Measurements from ENCODE around the gene SLC29A3. TPM values are rescaled to one million over a fixed set of nuclear protein-coding genes. Genes with fewer than 3 reads are reported as not detected.

SLC29A3 gene
- total RNA-seq, 1 donor from 2014 or later = 2.5 TPM

DNA sequence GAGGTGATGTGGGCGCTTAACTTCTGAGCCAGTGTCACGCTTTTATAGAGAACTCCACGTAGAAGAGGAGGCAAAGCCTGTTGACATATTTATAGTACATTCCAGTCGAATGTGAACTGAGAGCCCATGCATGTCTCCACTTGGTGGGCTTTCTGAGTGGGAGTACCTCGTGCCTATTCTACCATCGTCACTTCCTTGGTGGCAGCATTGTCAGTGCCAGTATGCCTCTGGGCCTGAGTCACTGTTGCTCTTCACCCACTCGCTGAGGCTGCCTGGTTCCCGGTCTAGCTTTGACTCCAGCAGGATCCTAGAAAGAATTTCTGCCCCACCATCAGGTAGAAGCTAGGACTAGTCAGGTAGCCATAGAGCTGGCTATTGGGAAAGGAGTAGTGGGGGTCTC is 47.6 kb downstream of the SLC29A3 start:
- H3K4me3 ChIP-seq = no peak overlapping the region
- H3K36me3 ChIP-seq = no peaks in the 10 kb centered on the region
- H3K4me1 Mint-ChIP-seq = peaks cover 14% of the 10 kb centered on the region
- H3F3A ChIP-seq (ENCODE audit: low read depth) = no peaks in the 10 kb centered on the region
- H3K27me3 Mint-ChIP-seq (ENCODE audit: insufficient read depth, low read depth) = peaks cover 4% of the 10 kb centered on the region
- H3K4me2 ChIP-seq = no peak overlapping the region
- no peaks in the 10 kb centered on the region for H4K20me1 ChIP-seq (ENCODE audit: low read depth)
- H2AFZ ChIP-seq (replicated peaks) = no peak overlapping the region
- no peaks in the 10 kb centered on the region for H3K9me3 ChIP-seq (ENCODE audit: low read depth)
- H3K27me3 ChIP-seq = no peaks in the 10 kb centered on the region
- TF ChIP-seq EZH2phosphoT487 (IDR thresholded peaks at IDR 0.05) (no peak), EZH2 (IDR thresholded peaks at IDR 0.05) (no peak)
- TF ChIP-seq, protein P1, sequence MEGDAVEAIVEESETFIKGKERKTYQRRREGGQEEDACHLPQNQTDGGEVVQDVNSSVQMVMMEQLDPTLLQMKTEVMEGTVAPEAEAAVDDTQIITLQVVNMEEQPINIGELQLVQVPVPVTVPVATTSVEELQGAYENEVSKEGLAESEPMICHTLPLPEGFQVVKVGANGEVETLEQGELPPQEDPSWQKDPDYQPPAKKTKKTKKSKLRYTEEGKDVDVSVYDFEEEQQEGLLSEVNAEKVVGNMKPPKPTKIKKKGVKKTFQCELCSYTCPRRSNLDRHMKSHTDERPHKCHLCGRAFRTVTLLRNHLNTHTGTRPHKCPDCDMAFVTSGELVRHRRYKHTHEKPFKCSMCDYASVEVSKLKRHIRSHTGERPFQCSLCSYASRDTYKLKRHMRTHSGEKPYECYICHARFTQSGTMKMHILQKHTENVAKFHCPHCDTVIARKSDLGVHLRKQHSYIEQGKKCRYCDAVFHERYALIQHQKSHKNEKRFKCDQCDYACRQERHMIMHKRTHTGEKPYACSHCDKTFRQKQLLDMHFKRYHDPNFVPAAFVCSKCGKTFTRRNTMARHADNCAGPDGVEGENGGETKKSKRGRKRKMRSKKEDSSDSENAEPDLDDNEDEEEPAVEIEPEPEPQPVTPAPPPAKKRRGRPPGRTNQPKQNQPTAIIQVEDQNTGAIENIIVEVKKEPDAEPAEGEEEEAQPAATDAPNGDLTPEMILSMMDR (IDR thresholded peaks at IDR 0.05) = no peak
- H3K79me2 ChIP-seq (ENCODE audit: low read depth) = no peaks in the 10 kb centered on the region
- no peaks in the 10 kb centered on the region for H3K4me1 ChIP-seq
- no peak overlapping the region for H3K27ac Mint-ChIP-seq
- H3K9ac ChIP-seq = no peak overlapping the region
- no peak for DNase-seq (ENCODE audit: low spot score)
- H3K36me3 Mint-ChIP-seq = peaks cover 10% of the 10 kb centered on the region
- H3K4me3 Mint-ChIP-seq = no peak overlapping the region
- H3K9me3 Mint-ChIP-seq = no peaks in the 10 kb centered on the region
- H3K27ac ChIP-seq = no peak overlapping the region

DNA sequence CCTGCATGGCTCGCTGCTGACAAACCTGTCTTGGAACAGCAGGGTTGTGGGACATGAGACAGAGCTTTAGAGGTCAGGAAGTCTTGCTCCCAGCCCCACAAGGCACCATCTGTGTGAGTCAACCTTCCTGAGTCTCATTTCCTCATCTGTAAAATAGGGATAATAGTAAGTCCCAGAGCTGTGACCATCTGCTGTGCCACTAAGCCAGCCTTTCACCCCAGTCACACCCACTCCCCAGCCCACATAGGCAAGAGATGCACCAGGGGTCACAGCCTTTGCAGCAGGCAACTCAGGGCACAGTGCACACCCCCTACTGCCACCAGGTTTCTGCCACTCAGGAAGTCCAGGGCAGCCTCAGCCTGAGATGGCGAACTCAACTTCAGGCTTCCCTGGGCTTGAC is 48.2 kb downstream of the SLC29A3 start:
- Histone ChIP-seq H3K36me3 (no peaks in the 10 kb centered on the region), H3K9me3 (ENCODE audit: low read depth) (no peaks in the 10 kb centered on the region), H3K27ac (no peak overlapping the region), H3F3A (ENCODE audit: low read depth) (no peaks in the 10 kb centered on the region), H2AFZ (replicated peaks) (no peak overlapping the region), H3K4me3 (no peak overlapping the region), H3K27me3 (no peaks in the 10 kb centered on the region), H3K79me2 (ENCODE audit: low read depth) (no peaks in the 10 kb centered on the region), H3K4me2 (no peak overlapping the region), H3K9ac (no peak overlapping the region), H3K4me1 (no peaks in the 10 kb centered on the region), H4K20me1 (ENCODE audit: low read depth) (no peaks in the 10 kb centered on the region)
- peak overlapping the region; percentile 8 for H3K27ac Mint-ChIP-seq
- H3K27me3 Mint-ChIP-seq (ENCODE audit: insufficient read depth, low read depth) = peaks cover 4% of the 10 kb centered on the region
- peaks cover 18% of the 10 kb centered on the region for H3K4me1 Mint-ChIP-seq
- no peaks in the 10 kb centered on the region for H3K9me3 Mint-ChIP-seq
- peaks cover 6% of the 10 kb centered on the region for H3K36me3 Mint-ChIP-seq
- DNase-seq (ENCODE audit: low spot score) = no peak
- TF ChIP-seq, protein P1 (IDR thresholded peaks at IDR 0.05) = no peak
- TF ChIP-seq EZH2phosphoT487 (IDR thresholded peaks at IDR 0.05) (no peak), EZH2 (IDR thresholded peaks at IDR 0.05) (no peak)
- no peak overlapping the region for H3K4me3 Mint-ChIP-seq

DNA sequence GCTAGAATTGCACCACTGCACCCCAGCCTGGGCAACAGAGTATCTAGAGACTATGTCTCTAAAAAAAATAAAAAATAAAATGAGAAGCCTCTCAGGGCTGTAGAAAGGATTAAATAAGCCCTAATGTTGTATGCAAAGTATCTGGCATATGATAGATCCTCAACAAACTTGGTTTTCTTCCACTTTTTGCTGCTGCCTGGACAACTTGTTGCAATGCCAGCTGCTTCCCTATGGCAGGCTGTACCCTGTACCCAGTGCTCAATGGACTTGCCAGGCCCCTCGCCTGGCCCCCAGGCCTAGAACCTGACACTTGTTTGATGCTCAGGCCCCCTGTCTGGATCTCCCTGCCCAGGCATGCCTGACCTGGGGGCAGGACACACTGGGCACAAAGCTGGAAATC is 49.1 kb downstream of the SLC29A3 start:
- Histone ChIP-seq H4K20me1 (ENCODE audit: low read depth) (no peaks in the 10 kb centered on the region), H3K36me3 (no peaks in the 10 kb centered on the region), H3K4me3 (no peak overlapping the region), H3K4me1 (no peaks in the 10 kb centered on the region), H3K9ac (no peak overlapping the region), H3K4me2 (no peak overlapping the region), H3F3A (ENCODE audit: low read depth) (no peaks in the 10 kb centered on the region), H3K9me3 (ENCODE audit: low read depth) (no peaks in the 10 kb centered on the region), H3K79me2 (ENCODE audit: low read depth) (no peaks in the 10 kb centered on the region), H3K27ac (no peak overlapping the region), H2AFZ (replicated peaks) (no peak overlapping the region), H3K27me3 (peaks cover 3% of the 10 kb centered on the region)
- Mint-ChIP-seq H3K36me3 (peaks cover 3% of the 10 kb centered on the region), H3K4me3 (no peak overlapping the region), H3K4me1 (peaks cover 21% of the 10 kb centered on the region), H3K27me3 (ENCODE audit: insufficient read depth, low read depth) (peaks cover 4% of the 10 kb centered on the region), H3K27ac (peak overlapping the region; percentile 42), H3K9me3 (no peaks in the 10 kb centered on the region)
- DNase-seq (ENCODE audit: low spot score) = no peak
- TF ChIP-seq, protein P1 (IDR thresholded peaks at IDR 0.05) = no peak
- TF ChIP-seq EZH2 (IDR thresholded peaks at IDR 0.05) = no peak
- no peak for TF ChIP-seq EZH2phosphoT487 (IDR thresholded peaks at IDR 0.05)

Measured in neural progenitor cell (in vitro differentiated cells).